Psoas muscle (tissue), 8 donors: ENCODE data around the gene KIRREL3. TPM values are rescaled to one million over a fixed set of nuclear protein-coding genes. Genes with fewer than 3 reads are reported as not detected.

Source experiments
- ATAC-seq, 4 donors: fragments of 200-7000 bp; cut with Tn5 transposase; one replicate each; pipeline ENCODE4 v1.9.1; 2020; ENCODE audit warnings: moderate library complexity in 3 of 4, mild to moderate bottlenecking in 2 of 4
- DNase-seq, 2 donors: peaks; one replicate each; pipeline ENCODE4 v3.0.0-alpha.2; 2020
- H3K27ac ChIP-seq: fragments of 200-600 bp; one replicate; pipeline ENCODE4 v1.8.0; 2022
- H3K27me3 ChIP-seq, 3 donors: fragments of 200-600 bp in 1 of 3; one replicate each; pipeline versions ENCODE4 v1.6.1 to v1.8.0; 2013 to 2022; ENCODE audit warnings: low read length in 2 of 3, mild to moderate bottlenecking in 2 of 3, moderate library complexity in 1 of 3; ENCODE audit not compliant: insufficient read depth in 3 of 3
- H3K36me3 ChIP-seq, 2 donors: fragments of 200-600 bp in 1 of 2; one replicate each; pipeline versions ENCODE4 v1.6.1 to v1.8.0; 2013 to 2022; ENCODE audit warnings: low read depth in 1 of 2, mild to moderate bottlenecking in 1 of 2, moderate library complexity in 1 of 2; ENCODE audit not compliant: insufficient read depth in 1 of 2
- H3K4me1 ChIP-seq: fragments of 200-600 bp; one replicate; pipeline ENCODE4 v1.8.0; 2022
- H3K4me3 ChIP-seq: fragments of 200-600 bp; one replicate; pipeline ENCODE4 v1.8.0; 2022; ENCODE audit warnings: mild to moderate bottlenecking
- H3K9me3 ChIP-seq: fragments of 200-600 bp; one replicate; pipeline ENCODE4 v1.8.0; 2022
- CTCF ChIP-seq: fragments of 200-600 bp; IDR thresholded peaks from one replicate; pipeline ENCODE4 v1.8.0; 2022; ENCODE audit warnings: antibody characterized with exemption
- WGBS, 3 donors: extraction: QIAGEN DNeasy Blood & Tissue Kit; methylation state at CpG; one replicate each; pipeline versions ENCODE4 v1.1.6 to v1.1.7; 2013; 5-methylcytosine and 5-hydroxymethylcytosine counted together
- intact Hi-C, 2 donors: fragments of 100-400 bp; cut with DNase I; formaldehyde crosslinking; loops; one replicate each; pipeline versions ENCODE4 v1.11.0 to v1.14.2; 2022
- polyA plus RNA-seq, 3 donors: library from polyadenylated mRNA; stranded (reverse); fragments of 200-250 nt; gene quantifications; one replicate each; pipeline ENCODE4 v1.2.3, GENCODE V29; 2013
- total RNA-seq, 4 donors: library from RNA; stranded (reverse); fragmentation: NEBNext Ultra II Directional in 2 of 4; extraction: Animal tissue kit (Norgen Biotek cat#: 25700) in 2 of 4; gene quantifications; one replicate each; pipeline versions ENCODE4 v1.2.1 to v1.2.4, GENCODE V29; 2021 to 2023
- donor health status: healthy with polysubstance abuse.
- donor health status: DM: no; HTN: no; CAD: no; lungs with moderate emphysema.
- donor health status: Bipolar disorder and iron deficiency.
- donor health status: healthy.
- donor health status: DM: yes; HTN: yes; CAD: no.
- donor health status: DM: no; HTN: no; CAD: no.
- donor health status: DM: no; HTN: no; CAD: no.
- donor health status: DM: yes; HTN: yes; CAD: no.

KIRREL3 gene
- total and polyA plus RNA-seq, 7 donors, result 0.04 TPM; not detected in 6

- intact Hi-C loops, result no loop called here
- Histone ChIP-seq H3K9me3 (no peaks in the 10 kb centered on the region), H3K4me3 (no peak overlapping the region), H3K27me3 (no peaks in the 10 kb centered on the region), H3K4me1 (no peaks in the 10 kb centered on the region), H3K36me3 (no peaks in the 10 kb centered on the region), H3K27ac (no peak overlapping the region)
- DNase-seq (no peak), ATAC-seq (no peak)
- no peak for TF ChIP-seq CTCF
- WGBS, 3 donors, result 39 to 68% (median 58%) methylated on average over 4 of the region's 4 CpGs
Observed at GRCh38 chr11:126392633-126393013, 607.9 kb downstream of the KIRREL3 start.

DNA sequence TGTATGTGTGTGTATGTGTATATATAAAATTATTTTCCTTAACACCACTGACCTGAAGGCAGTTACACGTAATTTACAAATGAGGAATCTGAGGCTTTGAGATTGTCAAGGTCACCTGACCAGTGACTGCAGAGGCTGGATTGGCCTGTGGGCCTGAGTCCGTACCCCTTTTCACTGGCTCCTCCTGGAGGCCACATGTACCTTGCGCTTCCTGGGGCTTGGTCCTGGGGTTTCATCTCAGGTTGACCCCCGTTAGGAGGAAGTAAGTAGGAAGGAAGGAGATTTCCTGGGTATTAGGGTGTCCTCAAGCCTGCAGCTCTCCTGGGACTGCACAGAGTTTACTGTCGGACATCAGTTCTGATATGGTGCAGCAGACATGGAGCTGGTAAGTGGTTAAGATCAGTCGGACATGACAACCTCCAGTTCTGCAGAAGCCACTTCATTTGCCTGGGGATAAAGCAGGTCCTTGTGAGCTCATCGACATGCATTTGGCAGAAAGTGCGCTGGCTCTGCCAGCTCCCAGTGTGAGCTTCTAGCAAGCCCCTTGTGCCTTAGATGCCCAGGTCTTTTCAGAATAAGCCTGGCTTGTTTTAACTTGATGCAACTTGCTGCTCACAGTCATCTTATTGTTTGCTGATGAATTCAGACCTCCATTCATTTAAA lies 608.5 kb downstream of the KIRREL3 start:
- intact Hi-C loops, result no loop called here
- Histone ChIP-seq H3K9me3 (no peaks in the 10 kb centered on the region), H3K27ac (no peak overlapping the region), H3K27me3 (no peaks in the 10 kb centered on the region), H3K4me3 (no peak overlapping the region), H3K36me3 (no peaks in the 10 kb centered on the region), H3K4me1 (no peaks in the 10 kb centered on the region)
- ATAC-seq, result peak in 1 of 4 donors; percentile 45
- WGBS, 3 donors, result 56 to 77% (median 66%) methylated on average over 8 of the region's 8 CpGs
- DNase-seq, result no peak
- TF ChIP-seq CTCF, result no peak

DNA sequence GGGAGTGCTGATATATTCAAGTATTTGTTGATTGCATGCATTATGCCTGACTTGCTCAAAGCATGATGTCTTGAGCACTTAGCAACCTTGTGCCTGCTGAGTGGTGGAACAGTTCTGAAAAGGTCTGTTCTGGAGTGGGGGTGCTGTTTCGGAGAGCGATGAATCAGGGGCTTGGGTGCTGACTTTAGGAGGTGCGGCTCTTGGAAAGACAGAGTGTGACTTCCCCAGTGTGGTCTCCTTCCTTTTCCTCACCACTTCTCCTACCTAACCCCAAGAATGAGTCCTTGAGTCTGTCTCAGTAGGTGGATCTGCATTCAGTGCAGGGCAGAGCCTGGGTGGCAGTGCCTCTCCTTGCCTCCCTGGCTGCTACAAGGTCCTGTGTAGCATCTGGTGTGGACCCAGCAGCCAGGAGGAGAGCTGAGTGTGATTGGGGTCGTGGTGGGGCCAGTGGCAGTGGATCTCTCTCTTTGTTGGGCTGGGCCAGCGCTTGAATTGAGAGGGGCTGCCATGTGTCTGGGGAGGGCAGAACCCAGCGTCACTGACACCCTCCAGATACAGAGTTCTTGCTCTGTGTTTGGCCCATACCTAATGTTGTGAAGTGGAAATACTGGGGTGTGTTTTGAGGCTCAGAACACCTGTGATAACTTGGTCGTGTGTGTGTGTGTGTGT lies 609.1 kb downstream of the KIRREL3 start:
- intact Hi-C loops, result no loop called here
- Histone ChIP-seq H3K4me1 (no peaks in the 10 kb centered on the region), H3K4me3 (no peak overlapping the region), H3K9me3 (no peaks in the 10 kb centered on the region), H3K27me3 (no peaks in the 10 kb centered on the region), H3K36me3 (no peaks in the 10 kb centered on the region), H3K27ac (no peak overlapping the region)
- ATAC-seq (no peak), DNase-seq (no peak)
- WGBS, 3 donors, result 76 to 92% (median 77%) methylated on average over 7 of the region's 7 CpGs
- TF ChIP-seq CTCF, result no peak

DNA sequence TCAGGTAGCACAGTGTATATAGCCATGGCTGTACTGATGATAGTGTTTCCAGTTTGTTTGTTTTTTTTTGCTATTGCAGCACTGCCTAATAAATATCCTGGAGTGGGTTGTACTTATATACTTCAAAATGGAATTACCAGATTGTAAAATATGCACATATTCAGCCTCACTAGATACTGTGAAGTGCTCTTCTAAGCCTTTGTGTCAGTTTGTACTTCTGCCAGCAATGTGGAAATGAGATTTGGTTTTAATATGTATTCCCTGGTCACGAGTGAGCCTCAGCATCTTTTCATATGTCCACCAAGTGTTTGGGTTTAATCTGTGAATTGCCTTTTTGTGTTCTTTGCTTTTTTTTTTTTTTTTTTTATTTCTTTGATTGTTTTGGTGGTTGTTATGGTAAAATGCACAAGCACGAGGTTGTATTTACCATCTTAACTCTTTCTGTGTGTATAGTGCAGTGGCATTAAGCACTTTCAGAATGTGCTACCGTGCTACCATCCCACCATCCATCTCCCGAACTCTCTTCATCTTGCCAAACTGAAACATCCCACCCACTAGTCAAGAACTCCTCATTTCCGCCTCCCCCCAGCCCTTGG lies 610.2 kb downstream of the KIRREL3 start:
- Histone ChIP-seq H3K4me1 (no peaks in the 10 kb centered on the region), H3K27ac (no peak overlapping the region), H3K27me3 (no peaks in the 10 kb centered on the region), H3K36me3 (no peaks in the 10 kb centered on the region), H3K4me3 (no peak overlapping the region), H3K9me3 (no peaks in the 10 kb centered on the region)
- intact Hi-C loops, result no loop called here
- no peak for DNase-seq
- TF ChIP-seq CTCF, result no peak
- 76 to 83% (median 80%) methylated on average over 5 of the region's 5 CpGs for WGBS, 3 donors
- ATAC-seq, result no peak
